Stimulated activated CD8-positive, alpha-beta memory T cell treated with anti-CD3 and anti-CD28 coated beads, Interleukin-7, amount 100 ng/mL, for 24 hours (primary cell): ENCODE measurements around the gene TUBGCP2.

Source experiments
- DNase-seq: peaks from one replicate; pipeline ENCODE4 v3.0.0-alpha.2; 2020; ENCODE audit warnings: low read depth

TUBGCP2 gene

GRCh38 chr10:133264461-133264860 is 44.2 kb downstream of the TUBGCP2 start:
- DNase-seq, result no peak

DNA sequence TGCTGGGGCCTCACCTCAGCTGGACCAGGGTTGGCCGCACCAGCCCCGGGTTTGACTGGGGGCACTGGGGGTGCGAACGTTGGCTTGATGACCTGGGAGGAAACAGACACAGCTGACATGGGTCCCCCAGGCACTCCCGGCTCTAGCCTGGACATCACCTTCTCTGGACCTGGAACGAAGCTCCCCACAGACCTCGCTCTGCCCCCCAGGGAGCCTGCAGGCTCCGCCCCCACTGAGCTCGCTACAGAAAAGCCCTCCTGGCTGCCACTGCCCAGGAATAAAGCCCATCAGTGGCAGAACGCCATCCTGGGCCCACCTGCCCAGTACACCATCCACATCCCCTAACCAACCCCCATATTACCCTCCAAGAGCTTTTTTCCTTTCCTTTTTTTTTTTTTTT is 45.0 kb downstream of the TUBGCP2 start:
- no peak for DNase-seq

DNA sequence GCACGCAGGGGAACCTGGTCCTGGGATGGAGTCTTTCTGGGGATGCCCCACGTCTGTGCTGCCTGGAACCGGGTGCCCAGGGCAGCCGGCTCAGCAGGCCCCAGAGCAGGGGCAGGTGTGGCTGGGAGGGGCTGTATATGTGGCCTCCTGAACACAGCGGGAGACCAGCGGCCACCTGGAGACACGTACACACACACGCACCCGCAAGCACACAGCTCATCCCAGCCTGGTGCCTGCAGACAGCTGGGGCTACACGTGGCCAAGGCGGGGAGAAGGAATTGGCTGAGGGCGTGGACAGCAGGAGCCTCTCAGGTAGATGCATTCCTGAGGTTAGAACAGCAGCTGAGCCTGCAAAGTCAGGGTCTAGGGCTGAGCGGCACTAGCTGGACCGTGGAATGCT is 46.0 kb downstream of the TUBGCP2 start:
- no peak for DNase-seq

DNA sequence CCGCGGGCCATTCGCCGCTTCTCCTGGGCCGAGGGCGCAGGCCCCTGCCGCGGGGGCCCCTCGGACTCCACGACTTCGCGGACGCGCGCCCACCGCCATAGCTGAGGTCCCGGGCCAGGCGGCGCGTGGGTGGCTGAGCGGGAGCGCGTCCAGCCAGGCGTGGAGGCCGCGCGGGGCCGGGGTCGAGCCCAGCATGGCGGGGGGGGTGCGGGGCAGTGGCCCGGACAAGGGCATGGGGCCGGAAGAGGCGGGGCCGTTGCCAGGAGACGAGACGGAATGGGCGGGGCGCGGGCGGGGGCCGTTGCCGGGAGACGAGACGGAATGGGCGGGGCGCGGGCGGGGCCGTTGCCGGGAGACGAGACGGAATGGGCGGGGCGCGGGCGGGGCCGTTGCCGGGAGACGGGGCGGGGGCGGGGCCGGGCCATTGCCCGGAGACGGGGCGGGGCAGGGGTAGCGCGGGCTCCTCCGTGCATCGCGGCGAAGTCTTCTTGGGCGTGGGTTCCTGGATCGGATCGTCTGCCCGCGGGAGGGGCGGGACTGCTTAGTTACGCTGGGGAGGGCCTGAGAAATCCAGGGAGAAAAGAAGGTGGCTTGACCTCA is 46.8 kb downstream of the TUBGCP2 start:
- DNase-seq, result peak; percentile 69

DNA sequence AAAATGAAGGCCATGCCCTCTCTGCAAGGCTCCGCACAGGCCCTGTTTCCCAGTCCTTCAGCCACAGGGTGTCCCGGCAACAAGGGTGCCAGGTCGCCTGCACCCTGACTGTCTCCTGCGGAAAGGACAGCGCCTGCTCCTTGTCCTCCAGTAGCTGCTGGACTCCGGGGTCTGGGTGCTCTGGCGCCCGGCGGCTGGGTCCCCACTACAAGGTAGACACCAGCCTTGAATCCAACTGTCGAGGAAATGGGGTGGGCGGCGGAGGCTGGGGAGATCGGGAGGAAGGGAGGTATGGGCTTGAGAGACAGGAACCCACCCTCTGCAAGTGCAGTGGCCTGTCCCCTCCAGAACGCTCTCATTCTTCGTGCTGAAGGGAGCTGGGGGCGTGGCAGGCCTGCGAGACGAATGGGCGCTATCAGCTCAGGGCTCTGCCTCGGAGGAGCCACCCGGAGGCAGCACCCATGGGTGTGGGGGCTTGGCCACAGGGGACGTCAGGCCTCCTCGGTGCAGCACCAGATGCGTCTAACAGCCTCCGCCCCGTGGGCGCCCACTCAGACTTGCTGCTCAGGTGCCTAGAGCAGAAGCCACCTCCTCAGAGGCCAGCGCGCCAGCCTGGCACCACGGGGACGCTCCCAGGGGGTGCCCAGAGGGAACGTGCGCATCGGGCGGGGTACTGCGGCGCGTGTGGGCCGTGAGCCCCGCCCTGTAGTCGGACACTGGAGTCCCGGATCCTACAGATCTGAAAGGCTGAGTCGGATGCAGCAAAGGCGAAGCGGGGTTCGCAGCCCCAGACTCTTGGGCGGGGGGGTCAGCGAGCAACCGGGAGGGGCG is 47.6 kb downstream of the TUBGCP2 start:
- peak; percentile 35 for DNase-seq

- no peak for DNase-seq
These were observed 49.1 kb downstream of the TUBGCP2 start for GRCh38 chr10:133259602-133259989.

DNA sequence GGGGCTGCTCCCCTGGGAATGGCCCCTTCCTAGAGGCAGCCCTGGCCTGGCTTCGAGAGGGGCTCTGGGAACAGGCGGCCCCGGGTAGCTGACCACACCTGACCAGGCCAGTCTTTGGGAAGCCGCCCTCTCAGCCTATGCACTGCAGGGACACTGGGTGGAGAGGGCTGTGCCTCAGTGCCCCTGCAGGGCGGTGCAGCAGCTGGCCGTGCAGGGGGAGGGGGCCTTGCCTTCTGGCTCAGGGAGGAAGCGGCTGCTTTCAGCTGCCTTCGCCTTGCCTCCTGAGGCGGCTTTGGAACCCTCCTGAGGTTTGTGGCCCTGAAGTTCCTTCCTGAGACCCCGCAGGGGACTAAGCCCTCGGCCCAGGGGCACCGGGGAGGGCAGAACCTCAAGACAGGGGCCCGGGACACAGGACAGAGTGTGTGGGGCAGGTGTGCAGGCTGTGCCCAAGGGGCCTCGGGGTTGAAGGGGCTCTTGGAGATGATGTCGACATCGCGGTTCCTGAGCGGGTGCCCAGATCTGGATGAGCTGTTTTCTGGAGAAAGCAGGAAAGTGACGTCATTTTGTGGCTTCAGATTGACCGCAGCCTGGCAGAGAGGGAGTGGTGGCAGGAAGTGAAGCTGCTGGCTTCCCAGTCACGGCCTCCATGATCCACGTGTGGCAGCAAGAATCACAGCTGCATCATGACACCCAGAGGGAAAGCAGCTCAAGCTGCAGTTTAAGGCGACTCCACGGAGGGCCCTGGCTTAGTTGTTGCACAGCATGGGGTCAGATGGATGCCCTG is 49.7 kb downstream of the TUBGCP2 start:
- DNase-seq, result peak; percentile 80

DNA sequence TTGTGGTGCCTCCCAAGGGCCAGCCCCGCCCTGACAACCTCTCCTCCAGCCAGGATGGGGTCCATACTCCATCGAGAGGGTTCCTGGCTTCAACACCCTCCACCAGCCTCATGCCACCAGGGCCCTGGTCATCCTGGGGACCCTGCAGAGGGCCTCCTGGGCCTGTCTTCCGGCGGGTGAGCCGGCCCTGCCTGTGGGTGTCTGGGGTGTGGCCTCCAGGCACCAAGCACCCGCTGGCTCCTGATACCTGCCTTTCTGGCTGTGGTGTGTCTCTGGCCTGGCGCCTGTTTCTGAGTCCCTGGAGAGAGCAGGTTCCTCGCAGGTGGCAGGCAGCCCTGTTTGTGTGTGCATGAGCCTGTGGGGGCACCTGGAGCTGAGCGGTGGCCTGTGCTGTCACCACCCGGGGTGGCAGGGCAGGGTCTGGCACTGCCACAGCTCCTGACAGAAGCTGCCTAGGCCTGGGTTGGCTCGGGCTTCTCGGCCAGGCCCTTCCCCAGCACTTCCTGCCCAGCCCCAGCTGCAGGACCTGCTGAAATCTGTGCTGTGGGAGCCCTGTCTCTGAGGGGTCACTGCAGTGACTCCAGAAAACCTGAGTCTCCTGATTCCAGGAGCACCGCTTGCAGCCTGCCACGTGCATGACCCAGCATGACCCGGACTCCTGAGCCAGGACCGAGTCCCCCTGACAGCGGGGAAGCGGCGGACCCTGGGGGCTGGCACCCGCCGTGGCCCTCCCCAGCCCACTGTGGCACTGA is 50.4 kb downstream of the TUBGCP2 start:
- DNase-seq, result no peak

DNA sequence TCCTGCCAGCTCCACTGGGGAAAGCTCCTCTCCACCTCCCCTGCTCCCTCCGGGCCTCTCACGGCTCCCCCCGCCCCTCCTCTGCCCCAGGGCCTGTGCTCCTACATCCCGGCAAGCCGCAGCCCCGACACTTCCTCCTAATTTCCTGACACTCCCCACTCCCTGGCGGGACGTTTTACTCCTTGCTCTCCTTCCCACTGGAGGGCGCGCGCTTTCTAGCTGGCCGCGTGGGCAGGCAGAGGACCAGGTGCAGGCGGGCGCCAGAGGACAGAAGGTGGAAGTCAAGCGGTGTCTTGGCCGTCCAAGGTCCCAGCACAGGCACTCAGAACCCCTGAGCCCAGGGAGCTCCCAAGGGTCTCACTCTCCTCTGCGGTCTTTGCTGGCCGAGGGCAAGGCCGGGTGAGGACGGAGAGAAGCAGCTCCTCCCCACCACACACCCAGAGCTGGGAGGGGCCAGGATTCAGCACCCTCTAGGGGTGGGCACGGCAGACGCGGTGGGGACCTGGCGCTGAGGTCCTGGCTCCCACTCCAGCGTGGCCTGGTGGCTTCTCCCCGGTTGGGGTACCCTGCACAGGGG is 51.1 kb downstream of the TUBGCP2 start:
- no peak for DNase-seq

GRCh38 chr10:133255323-133255722 is 53.3 kb downstream of the TUBGCP2 start:
- DNase-seq, result no peak

DNA sequence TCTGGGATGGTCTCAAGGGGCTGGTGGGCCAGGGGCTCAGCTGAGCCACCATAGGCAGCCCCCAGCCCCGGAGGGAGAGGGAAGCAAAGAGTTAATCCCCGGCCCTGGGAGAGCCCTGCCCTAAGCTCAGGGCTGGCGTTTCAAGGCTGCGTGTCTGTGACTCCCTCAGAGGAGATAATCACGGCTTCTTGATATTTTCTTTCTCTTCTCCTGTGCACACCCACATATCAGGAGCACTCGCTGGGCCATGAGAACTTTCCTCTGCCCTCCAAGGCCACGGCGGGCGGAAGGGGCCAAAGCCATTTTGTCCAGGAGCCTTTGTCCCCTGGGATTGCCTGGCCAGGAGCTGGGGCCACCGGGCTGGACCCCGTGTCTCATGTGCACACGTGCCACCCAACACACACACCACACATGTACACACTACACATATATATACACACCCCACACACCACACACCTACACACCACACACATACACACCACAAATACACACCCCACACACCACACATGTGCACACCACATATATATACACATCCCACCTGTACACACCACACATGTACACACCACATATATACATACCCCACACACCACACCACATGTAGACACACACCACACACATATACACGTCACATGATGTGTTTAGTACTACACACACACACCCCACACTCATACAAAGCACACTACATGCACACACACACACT is 54.1 kb downstream of the TUBGCP2 start:
- DNase-seq, result no peak

GRCh38 chr10:133253361-133253955 is 55.2 kb downstream of the TUBGCP2 start:
- DNase-seq, result no peak

DNA sequence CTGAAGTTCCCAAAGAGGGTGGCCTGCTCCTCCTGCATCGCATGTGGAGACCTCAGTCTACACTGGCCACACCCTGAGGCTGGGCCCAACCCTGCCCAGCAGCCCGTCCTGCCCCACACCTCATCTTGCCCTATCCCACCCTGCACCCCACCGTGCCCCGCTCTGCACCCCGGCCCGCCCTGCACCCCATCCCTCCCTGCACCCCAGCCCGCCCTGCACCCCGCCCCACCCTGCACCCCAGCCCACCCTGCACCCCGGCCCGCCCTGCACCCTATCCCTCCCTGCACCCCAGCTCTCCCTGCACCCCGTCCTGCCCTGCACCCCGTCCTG is 56.5 kb downstream of the TUBGCP2 start:
- no peak for DNase-seq

- DNase-seq, result no peak
These were observed 57.1 kb downstream of the TUBGCP2 start for GRCh38 chr10:133251388-133252222.

GRCh38 chr10:133249975-133250754 is 58.5 kb downstream of the TUBGCP2 start:
- no peak for DNase-seq

- no peak for DNase-seq
These were observed 59.4 kb downstream of the TUBGCP2 start for GRCh38 chr10:133249094-133249780.

GRCh38 chr10:133248334-133248715 is 60.3 kb downstream of the TUBGCP2 start:
- no peak for DNase-seq

GRCh38 chr10:133247681-133248333 is 60.9 kb downstream of the TUBGCP2 start:
- no peak for DNase-seq
